Body of pancreas (tissue), 4 donors: Measurements from ENCODE around the gene CCDC63.

Experiments used
- POLR2A ChIP-seq, 3 donors: fragments of 450-650 bp; IDR thresholded peaks; one replicate each; pipeline ENCODE4 v1.6.1; 2016; ENCODE audit warnings: antibody characterized with exemption in 3 of 3, mild to moderate bottlenecking in 2 of 3
- TF ChIP-seq, protein P1 (sequence below), 7 experiments: fragments of 450-650 bp in 4 of 7; fragments of 200-600 bp in 3 of 7; sonication (generic) in 3 of 7; IDR thresholded peaks; one replicate each; pipeline ENCODE4 v1.5.1; 2016 to 2019; ENCODE audit warnings: antibody characterized with exemption in 7 of 7

- TF ChIP-seq, protein P1, sequence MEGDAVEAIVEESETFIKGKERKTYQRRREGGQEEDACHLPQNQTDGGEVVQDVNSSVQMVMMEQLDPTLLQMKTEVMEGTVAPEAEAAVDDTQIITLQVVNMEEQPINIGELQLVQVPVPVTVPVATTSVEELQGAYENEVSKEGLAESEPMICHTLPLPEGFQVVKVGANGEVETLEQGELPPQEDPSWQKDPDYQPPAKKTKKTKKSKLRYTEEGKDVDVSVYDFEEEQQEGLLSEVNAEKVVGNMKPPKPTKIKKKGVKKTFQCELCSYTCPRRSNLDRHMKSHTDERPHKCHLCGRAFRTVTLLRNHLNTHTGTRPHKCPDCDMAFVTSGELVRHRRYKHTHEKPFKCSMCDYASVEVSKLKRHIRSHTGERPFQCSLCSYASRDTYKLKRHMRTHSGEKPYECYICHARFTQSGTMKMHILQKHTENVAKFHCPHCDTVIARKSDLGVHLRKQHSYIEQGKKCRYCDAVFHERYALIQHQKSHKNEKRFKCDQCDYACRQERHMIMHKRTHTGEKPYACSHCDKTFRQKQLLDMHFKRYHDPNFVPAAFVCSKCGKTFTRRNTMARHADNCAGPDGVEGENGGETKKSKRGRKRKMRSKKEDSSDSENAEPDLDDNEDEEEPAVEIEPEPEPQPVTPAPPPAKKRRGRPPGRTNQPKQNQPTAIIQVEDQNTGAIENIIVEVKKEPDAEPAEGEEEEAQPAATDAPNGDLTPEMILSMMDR (IDR thresholded peaks at IDR 0.05): no peak
- TF ChIP-seq POLR2A (IDR thresholded peaks at IDR 0.05): no peak
Measured at GRCh38 chr12:110822821-110823415, 23.9 kb upstream of the CCDC63 start.
